CD4-positive, alpha-beta T cell treated with Interleukin-2 at 100 ng/mL for 4 hours (primary cell): ENCODE data around the gene AJM1.

ENCODE experiments used
- DNase-seq: peaks from one replicate; pipeline ENCODE4 v3.0.0-alpha.2; 2020; ENCODE audit warnings: low spot score

Gene AJM1

DNA sequence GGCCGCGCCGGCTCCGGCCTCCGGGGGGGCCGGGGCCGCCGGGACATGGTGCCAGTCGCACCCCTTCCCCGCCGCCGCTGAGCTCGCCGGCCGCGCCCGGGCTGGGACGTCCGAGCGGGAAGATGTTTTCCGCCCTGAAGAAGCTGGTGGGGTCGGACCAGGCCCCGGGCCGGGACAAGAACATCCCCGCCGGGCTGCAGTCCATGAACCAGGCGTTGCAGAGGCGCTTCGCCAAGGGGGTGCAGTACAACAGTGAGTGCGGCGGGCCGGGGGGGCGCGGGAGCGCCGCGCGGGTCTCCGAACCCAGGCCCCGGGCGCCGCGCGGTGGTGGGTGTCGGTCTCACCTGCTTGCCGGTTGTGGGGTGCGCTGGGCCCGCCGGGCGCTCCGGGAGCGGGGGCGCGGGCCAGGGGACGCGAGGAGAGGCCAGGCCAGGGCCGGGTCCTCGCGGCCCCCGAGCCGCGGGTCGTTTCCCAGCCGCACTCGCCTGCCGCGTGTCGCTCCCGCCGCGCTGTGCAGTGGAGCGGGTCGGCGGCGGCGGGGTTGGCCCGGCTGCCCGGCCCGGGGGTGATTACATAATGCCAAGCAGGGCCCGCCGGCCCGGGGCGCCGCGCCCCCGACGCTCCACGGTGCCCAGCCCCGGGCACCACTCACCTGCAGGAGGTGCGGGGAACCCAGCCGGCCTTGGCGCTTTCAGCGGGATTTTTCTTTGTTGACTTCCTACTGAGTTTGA is 34.0 kb upstream of the AJM1 start:
- DNase-seq: peak; percentile 40

DNA sequence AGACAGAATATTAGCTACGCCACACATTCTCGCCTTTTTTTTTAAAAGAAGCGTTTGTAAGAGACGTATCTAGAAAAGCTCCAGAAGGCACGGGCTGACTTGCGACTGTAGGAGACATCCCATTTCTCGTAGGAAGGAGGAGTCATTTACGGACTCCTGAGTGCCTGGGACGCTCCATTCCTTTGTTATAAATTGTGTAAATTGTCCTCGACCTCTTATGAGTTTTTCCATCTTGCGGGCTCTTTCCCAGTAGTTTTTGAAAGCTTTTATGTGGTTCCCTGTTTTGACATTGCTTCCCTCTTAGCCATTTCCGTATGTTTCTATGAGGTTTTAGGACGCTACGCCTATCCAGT is 33.5 kb upstream of the AJM1 start:
- no peak for DNase-seq

DNA sequence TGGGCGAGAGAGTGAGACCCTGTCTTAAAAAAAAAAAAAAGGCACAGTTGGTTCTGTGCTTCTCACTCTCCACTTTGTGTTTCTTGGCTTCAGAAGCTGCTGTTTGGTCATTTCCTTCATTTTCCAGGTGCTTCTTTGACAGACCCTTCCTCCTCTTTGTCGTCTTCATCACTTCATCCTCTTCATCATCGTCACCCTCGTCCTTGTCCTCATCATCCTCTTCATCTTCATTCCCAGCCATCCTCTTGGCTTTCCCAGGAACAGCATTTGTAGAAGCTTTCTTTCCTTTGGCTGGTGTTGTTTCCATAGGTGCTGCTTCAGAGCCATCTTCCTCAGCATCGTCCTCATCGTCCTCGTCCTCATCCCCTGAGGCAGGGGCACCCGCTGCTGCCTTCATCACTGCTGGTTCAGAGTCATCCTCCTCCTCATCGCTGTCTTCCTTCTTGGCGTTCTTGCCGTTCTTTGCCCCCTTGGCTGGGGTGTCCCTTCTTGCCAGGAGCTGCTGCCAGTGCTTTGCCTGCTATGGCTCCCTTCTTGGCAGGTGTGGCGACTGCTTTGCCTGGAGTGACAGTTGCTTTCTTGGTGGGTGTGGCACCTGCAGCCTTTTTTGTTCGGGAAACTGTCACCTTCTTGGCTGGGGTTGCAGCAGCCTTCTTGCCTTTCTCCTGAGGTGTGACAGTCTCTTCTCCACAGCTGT is 27.4 kb upstream of the AJM1 start:
- no peak for DNase-seq

DNA sequence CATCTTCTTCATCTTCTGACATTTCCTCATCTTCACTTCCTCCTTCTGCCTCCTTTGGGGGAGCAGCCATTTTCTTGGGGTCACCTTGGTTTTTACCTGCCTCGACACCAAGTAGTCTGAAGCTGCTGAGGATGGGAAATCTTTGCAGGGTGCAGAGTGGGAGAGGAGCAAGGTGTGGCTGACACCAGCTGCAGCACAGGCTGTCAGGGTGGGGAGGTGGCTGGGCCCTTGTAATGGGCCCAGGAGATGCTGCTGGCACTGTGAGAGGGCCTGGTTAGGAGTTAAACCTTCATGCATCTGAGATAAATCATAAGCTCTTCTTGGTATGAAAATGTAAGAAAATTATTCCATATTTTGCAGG is 26.9 kb upstream of the AJM1 start:
- no peak for DNase-seq

DNA sequence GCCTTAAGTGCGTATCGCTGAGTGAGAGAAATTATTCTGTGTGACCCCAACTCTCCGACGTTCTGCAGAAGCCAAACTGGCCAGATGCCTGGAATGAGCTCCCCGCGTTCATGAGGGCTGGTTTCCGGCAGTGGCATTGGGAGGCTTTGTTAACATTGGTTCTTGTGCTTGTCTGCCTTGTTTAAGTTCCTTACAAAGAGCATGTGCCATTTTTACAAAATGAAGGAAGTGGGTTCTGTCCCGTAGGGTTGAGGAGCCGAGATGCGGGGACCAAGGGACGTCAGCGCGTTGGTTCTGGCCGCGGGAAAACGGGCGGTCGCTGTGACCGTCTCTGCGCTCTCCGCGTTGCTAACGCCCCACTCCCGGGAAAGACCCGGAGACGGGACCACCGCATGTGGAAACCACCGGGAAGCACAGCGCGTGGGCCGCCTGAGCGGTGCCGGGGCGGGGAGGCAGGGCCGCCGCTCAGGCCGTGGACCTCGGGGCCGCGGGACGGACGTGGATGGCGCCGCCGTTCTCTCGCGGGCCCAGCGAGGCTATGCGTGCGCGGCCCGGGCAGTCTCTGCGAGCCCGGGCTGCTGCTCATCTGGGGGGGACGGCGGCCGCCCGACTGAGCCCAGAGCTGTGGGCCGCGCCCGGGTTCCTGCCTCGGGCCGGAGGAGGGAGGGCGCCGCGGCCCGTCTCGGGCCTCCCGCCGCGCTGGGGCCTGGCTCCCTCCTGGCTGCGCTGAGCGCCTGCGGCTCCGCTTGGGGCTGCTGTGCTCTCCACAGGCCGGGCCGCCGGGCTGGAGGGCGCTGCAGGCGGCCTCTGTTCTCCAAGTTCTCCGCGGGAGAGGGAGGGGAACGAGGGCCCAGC is 21.1 kb upstream of the AJM1 start:
- DNase-seq: no peak

DNA sequence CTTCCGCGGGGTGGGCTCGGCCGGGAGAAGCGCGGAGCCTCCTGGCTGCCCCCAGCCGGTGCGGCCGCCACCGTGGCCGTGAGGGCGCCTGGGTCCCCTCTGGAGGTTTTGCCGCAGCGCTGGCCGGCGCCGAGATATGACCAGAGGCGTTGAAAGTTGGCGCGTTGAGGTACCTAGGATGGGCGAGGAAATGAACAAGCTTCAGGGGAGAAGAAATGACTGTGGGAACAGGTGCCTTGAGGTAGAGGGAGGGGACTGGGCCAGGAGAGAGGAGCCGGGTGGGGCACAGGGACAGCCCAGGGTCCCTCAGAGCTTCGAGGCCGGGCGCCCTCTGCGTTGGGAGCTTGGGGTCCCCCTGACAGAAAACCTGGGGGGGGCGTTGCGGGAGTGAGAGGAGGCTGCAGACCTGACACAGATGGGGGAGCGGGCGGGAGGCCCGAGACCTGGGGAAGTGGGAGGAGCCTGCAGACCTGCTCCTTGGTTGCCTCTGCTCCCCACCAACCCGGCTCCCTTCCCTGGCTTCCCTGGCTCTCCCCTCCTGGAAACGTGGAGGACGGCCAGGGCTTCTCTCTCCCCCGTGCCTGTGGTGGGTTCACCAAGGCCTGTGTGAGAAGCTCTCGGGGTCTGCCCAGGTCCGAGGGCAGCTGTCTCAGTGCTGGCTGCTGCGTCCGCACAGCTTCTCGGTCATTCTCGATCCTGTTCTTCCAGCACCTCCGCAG is 20.3 kb upstream of the AJM1 start:
- DNase-seq: no peak

DNA sequence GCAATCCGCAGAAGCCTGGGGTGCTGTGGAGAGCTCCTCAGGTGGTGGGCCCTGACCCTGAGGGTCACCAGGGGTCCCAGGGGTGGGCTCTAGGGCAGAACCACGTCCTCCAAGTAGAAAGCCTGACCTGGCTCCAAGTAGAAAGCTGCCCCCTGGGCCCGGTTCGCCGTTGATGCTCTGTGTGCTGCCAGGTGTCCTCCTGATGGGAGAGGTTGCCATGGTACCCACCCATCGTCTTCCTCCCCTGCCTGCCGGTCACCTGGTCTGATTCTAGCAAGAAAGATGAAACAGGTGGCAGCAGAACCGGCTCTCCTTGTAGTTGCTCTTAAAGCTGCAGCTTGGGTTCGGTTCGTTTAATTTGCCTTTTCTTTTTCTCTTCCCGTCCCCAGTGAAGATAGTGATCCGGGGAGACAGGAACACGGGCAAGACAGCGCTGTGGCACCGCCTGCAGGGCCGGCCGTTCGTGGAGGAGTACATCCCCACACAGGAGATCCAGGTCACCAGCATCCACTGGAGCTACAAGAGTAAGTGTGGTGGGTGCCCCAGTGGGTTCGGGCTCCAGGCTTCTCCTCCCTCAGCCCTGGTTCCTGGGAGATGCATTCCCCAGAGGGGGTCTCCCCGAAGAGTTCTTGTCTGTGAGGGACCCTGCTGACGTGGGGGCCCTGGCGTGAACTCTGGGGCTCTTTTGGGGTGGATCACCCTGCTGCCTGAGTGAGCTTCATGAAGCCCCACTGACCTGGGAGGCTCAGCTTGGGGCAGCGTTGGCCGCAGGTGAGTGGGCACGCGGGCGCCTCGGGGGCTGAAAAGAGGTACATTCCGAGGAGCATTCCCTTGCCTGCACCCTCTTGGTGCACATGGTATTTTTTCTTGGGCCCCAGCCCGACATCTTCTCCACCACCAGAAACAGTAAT is 18.9 kb upstream of the AJM1 start:
- no peak for DNase-seq

DNA sequence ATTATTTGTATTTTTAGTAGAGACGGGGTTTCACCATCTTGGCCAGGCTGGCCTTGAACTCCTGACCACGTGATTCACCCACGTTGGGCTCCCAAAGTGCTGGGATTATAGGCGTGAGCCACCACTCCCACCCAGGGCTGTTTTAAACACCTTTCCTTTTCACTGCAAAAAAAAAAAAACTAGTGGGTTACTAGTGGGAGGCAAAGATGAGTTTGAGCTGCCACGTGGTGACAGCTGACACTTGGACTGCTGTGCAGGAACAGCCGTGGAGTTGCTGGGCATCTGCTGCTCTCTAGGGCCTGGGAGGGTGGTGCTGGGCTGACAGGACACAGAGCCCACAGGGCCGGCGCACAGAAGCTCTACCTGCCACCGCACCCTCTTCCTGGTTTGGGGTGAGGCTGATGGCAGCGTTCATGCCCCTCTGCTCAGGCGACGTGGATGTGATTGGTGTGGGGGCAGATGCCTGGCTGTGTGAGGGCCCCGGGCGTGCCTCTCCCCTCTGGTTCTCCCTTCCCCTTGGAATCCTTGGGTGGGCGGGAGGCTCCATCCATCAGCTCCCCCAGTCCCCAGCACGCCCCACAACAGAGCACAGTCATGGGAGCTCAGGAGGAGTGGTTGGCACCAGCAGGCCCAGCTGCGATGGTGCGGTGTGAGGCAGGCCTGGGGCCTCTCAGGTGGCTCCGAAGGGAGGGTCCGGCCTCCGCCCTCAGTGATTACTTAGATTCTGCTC is 17.6 kb upstream of the AJM1 start:
- no peak for DNase-seq

DNA sequence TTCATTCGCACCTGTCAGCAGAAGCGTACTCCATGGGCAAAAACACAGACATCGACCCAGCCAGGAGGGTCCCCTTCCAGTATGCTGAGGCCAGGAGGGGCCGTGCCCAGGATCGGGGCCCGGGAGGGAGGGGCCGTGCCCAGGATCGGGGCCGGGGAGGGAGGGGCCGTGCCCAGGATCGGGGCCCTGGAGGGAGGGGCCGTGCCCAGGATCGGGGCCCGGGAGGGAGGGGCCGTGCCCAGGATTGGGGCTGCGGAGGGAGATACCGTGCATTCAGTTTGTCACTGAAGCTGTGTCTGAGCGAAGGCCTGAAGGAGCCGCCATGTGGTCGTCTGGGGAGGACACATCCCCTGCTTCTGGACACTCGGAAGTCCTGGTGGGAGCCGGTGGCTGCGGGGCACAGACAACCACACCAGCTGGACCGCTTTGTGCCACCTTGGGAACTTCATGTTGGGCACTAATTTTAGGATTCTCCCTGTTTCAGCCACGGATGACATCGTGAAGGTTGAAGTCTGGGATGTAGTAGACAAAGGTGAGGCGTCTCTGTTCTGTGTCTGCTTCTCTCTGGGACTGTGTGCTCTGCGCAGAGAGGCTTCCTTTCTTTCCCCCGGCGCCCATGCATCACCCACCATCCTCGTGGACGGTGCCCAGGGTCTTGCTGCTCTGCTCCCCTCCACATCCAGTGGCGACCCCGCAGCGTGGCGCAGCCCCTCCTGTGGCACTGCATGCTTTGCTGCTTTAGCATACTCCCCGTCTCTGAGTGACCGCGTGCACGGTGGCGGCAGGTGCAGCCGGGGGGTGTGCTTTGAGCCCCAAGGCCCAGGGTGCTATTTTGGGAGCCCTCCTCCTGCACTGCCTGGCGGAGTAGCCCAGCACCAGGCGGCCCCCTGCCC is 16.7 kb upstream of the AJM1 start:
- DNase-seq: no peak

DNA sequence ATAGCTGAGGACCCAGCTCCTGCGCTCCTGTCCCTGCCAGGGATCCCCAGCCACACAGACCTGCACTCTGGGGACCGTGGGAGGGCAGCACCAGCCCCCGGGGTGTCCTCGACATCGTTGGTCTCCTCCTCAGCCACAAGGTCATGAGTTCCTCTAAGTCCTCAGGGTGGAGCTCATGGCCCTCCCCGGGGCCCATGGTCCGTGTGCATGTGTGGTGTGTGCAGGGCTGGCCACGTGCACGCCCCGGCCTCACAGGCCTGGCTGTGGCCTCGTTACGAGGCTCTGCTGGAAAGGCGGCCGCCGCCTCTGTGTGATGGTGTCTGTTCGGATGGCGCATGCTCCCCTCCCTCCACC is 16.1 kb upstream of the AJM1 start:
- DNase-seq: no peak

DNA sequence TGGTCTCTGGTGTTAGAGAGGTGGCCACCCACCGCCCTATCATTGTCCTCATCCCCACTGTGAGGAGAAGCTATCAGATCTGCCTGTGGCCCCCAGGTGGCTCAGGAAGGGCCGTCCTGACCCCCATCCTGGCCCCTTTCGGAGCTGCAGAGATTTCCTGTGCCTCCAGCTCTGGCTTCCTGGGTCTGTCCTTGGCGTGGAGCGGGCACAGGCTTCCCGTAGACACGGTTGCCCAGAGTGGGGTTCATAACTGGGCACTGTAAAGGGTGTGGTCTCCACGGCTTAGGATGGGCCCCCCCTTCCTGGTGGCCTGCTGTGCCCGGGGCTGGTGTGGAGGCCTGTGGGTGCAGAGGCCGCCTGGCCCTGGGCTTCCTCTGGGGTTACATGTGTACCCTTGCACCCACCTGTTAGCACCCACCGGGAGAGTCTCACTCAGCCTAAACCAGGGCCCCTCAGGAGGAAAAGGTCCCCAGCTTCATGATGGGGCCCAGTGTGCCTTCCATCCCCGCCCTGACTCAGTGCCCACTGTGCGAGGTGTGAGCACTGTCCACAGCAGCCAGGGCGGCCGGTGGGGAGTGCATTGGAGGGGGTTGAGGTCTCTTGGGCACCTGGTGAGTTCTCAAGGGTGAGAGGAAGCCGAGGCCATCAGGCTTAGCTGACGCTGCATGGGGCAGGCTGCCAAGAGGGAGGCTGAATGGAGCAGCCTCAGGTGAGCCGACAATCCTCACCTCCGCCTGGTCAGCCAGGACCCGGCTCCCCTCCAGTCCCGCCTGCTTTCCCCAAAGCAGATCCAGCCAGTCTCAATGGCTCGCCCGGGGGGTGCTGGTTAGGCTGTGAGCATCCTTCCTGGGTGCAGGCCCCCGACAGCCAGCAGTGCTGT is 15.3 kb upstream of the AJM1 start:
- no peak for DNase-seq

DNA sequence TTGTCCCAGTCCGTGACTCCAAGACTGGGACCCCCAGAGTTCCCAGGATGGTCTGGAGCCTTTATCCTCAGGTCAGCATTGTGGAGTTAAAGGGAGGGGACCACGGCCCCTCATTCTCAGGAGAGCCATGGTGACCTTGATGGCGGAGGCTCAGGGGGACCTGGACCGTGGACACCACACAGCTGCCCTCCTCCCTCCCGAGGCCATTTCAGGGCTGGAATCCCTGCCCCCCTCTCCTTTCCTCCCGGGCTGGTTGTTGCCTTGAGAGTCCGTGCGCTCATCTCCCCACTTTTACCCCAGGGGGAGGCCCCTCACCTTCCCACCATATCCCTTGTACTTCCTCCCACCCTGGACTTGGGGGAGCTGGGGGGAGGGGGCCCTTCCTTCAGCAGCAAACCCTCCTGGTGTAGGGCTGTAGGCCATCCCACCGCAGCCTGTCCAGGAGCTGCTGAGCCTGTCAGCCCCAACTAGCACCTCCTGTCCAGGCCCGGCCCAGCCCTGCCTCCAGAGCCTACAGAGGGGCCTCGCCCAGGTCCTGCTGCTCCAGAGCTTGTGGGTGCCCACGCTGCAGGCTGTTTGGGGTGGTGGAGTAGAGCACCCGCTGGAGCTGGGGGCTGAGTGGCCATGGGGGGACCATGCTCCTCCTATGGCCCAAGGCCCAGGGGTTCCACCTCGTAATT is 14.3 kb upstream of the AJM1 start:
- no peak for DNase-seq

DNA sequence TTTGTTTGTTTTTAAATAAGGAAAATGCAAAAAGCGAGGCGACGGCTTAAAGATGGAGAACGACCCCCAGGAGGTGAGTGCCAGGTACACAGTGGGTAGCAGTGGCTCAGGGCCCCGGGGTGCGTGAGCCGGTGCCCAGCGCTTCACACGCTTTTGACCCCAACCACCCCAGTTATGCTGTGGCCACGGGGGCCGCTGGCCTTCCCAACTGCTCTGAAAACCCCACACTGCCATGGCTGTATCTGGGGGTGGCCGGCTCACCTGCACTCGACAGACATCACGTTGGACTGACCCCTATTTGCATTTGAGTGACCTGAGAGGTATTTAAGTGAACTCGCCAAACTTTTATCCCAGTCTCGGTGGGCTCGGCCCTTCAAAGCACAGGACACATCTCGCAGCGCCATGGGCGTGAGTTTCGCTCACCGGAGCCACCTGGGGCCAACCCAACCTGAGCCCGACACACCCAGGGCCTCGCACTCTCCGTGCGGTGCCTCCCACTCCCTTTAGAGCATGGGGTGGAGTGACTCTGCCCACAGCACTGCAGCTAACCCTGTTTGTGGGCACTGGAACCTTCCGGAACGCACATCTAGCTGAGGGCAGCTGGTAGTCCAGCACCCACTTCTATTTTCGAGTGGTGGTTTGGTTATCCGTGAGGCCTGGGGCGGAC is 13.7 kb upstream of the AJM1 start:
- no peak for DNase-seq

DNA sequence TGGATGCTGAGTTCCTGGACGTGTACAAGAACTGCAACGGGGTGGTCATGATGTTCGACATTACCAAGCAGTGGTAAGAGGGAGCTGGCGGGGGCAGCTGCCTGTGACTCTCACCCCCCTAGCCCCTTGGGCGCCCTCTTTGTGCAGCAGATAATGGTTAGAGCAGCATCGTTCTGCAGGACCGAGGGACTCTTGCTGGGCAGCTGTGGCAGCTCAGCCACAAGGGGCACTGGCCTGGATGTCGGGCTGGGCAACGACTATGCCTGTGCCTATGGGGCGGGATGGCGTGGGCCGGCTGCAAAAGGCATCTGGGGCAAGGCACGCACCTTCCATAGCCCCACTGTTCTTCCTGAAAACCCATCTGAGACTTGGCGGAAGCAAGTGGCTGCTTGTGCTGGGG is 12.9 kb upstream of the AJM1 start:
- no peak for DNase-seq

DNA sequence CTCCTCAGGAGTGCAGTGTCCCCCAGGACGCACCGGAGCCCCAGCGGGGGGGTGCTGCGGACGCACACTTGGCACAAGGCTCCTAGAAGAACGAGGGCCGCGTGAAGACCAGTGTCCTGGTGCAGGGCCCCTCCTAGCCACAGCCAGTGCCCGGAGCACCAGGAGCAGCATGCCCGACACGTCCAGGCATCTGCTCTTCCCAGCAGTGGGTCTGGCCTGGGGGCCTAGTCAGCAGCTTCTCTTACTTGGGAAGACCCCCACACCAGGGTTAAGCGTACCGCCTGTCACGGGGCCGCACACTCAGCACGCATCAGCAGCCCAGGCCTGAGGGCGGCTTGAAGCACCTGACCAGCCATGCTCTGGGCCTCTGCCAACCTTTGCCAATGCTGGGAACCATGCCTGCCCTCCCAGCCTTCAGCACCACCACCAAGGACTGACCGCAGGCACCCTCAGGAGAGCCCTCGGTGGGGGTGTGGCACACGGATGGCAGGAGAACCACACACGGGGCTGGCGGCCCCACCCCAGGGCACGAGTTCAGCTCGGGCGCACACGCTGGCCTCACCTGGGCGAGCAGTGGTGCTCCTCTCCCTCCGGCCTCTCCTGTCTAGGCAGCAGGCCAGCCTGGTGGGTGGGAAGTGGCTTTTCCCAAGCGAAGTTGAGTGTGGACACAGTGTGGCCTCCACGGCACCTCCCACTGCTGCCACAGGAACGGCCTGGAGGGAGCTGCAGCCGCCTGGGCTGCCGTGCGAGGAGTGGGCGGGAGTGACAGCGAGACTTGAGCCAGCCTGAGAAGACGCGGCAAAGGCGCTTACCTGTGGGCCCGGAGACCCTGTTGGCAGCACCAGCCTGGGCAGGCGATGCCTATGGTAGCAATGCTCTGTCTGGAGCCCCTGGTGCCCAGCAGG is 12.0 kb upstream of the AJM1 start:
- no peak for DNase-seq

DNA sequence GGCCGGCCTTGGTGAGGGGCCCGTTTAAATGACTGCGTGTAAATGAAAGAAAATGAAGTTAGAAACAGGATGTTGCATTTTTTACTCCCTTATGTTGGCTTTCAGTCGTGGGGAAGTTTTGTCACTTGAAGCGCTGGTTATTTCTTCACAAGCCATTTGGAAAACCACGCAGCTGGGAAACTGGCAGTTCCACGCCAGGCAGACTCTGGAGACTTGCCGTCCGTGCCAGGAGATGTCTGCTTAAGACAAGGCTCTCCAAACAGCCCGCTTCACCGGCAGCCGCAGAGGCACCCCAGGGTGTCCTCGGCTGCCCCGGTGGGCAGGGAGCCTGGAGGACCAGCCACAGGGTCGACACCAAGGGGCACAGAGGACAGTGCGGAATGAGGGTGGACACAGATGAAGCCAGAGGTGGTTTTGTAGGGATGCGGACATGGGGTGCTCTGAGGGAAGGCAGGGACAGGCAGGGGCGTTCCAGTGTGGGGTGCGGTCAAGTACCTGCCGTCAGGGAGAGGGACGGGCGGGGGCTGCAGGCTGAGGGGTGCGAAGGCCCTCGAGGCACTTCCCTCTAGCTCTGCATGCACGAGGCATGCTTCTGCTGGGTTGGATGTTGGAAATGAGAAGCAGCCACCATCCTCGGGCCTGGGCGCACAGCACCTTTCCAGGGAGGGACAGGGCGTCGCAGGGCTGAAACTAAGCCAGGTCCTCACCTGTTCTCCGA is 11.1 kb upstream of the AJM1 start:
- no peak for DNase-seq
